ENCODE results near the gene PRPSAP2. TPM values are rescaled to one million over a fixed set of nuclear protein-coding genes. Genes with fewer than 3 reads are reported as not detected.

PRPSAP2 gene
- polyA plus RNA-seq, 4 donors: 30.2 to 43.2 (median 30.6) TPM

GRCh38 chr17:18958611-18959010 lies 100.7 kb downstream of the PRPSAP2 start:
- DNase-seq: no peak
- FAIRE-seq: no peak
- H3K36me3 ChIP-seq (ENCODE audit: control insufficient read depth in 3 of 3, insufficient read depth in 2 of 3, low read depth in 1 of 3, low read length in 3 of 3): no peaks in the 10 kb centered on the region
- H3K9me3 ChIP-seq (ENCODE audit: control insufficient read depth in 2 of 2, insufficient read depth in 1 of 2, low read depth in 1 of 2, low read length in 1 of 2): no peaks in the 10 kb centered on the region
- no peak overlapping the region for H3K27ac ChIP-seq (ENCODE audit: low read depth in 1 of 3, low read length in 2 of 3)
- WGBS, 3 donors: 90 to 94% (median 93%) methylated on average over 11 of the region's 11 CpGs
- H3K27me3 ChIP-seq (ENCODE audit: control insufficient read depth in 3 of 3, insufficient read depth in 3 of 3, low read length in 3 of 3): no peaks in the 10 kb centered on the region
- no peak overlapping the region for H3K4me3 ChIP-seq (ENCODE audit: low read depth in 1 of 3, low read length in 3 of 3)
- H3K4me1 ChIP-seq (ENCODE audit: control insufficient read depth in 3 of 3, insufficient read depth in 2 of 3, low read depth in 1 of 3, low read length in 2 of 3): peaks cover 0 to 27% (median 0%) of the 10 kb centered on the region in 3 donors

- H3K4me1 ChIP-seq (ENCODE audit: control insufficient read depth in 3 of 3, insufficient read depth in 2 of 3, low read depth in 1 of 3, low read length in 2 of 3): peaks cover 0 to 32% (median 0%) of the 10 kb centered on the region in 3 donors
- no peak overlapping the region for H3K27ac ChIP-seq (ENCODE audit: low read depth in 1 of 3, low read length in 2 of 3)
- H3K27me3 ChIP-seq (ENCODE audit: control insufficient read depth in 3 of 3, insufficient read depth in 3 of 3, low read length in 3 of 3): no peaks in the 10 kb centered on the region
- no peak overlapping the region for H3K4me3 ChIP-seq (ENCODE audit: low read depth in 1 of 3, low read length in 3 of 3)
- H3K9me3 ChIP-seq (ENCODE audit: control insufficient read depth in 2 of 2, insufficient read depth in 1 of 2, low read depth in 1 of 2, low read length in 1 of 2): no peaks in the 10 kb centered on the region
- WGBS, 3 donors: 87 to 90% (median 90%) methylated on average over 21 to 22 of the region's 22 CpGs
- DNase-seq: no peak
- FAIRE-seq: no peak
- no peaks in the 10 kb centered on the region for H3K36me3 ChIP-seq (ENCODE audit: control insufficient read depth in 3 of 3, insufficient read depth in 2 of 3, low read depth in 1 of 3, low read length in 3 of 3)
Observed at GRCh38 chr17:18959071-18959844, 101.3 kb downstream of the PRPSAP2 start.

- H3K4me3 ChIP-seq (ENCODE audit: low read depth in 1 of 3, low read length in 3 of 3): no peak overlapping the region
- no peaks in the 10 kb centered on the region for H3K36me3 ChIP-seq (ENCODE audit: control insufficient read depth in 3 of 3, insufficient read depth in 2 of 3, low read depth in 1 of 3, low read length in 3 of 3)
- H3K27me3 ChIP-seq (ENCODE audit: control insufficient read depth in 3 of 3, insufficient read depth in 3 of 3, low read length in 3 of 3): no peaks in the 10 kb centered on the region
- 94 to 95% (median 94%) methylated on average over 5 of the region's 5 CpGs for WGBS, 3 donors
- no peak overlapping the region for H3K27ac ChIP-seq (ENCODE audit: low read depth in 1 of 3, low read length in 2 of 3)
- H3K4me1 ChIP-seq (ENCODE audit: control insufficient read depth in 3 of 3, insufficient read depth in 2 of 3, low read depth in 1 of 3, low read length in 2 of 3): peaks cover 0 to 36% (median 0%) of the 10 kb centered on the region in 3 donors
- FAIRE-seq (no peak), DNase-seq (no peak)
- no peaks in the 10 kb centered on the region for H3K9me3 ChIP-seq (ENCODE audit: control insufficient read depth in 2 of 2, insufficient read depth in 1 of 2, low read depth in 1 of 2, low read length in 1 of 2)
Observed at GRCh38 chr17:18959845-18960240, 101.9 kb downstream of the PRPSAP2 start.

GRCh38 chr17:18960241-18960665 lies 102.3 kb downstream of the PRPSAP2 start:
- Histone ChIP-seq H3K4me1 (ENCODE audit: control insufficient read depth in 3 of 3, insufficient read depth in 2 of 3, low read depth in 1 of 3, low read length in 2 of 3) (peaks cover 0 to 36% (median 0%) of the 10 kb centered on the region in 3 donors), H3K27ac (ENCODE audit: low read depth in 1 of 3, low read length in 2 of 3) (no peak overlapping the region), H3K4me3 (ENCODE audit: low read depth in 1 of 3, low read length in 3 of 3) (no peak overlapping the region), H3K36me3 (ENCODE audit: control insufficient read depth in 3 of 3, insufficient read depth in 2 of 3, low read depth in 1 of 3, low read length in 3 of 3) (no peaks in the 10 kb centered on the region), H3K27me3 (ENCODE audit: control insufficient read depth in 3 of 3, insufficient read depth in 3 of 3, low read length in 3 of 3) (no peaks in the 10 kb centered on the region), H3K9me3 (ENCODE audit: control insufficient read depth in 2 of 2, insufficient read depth in 1 of 2, low read depth in 1 of 2, low read length in 1 of 2) (no peaks in the 10 kb centered on the region)
- FAIRE-seq (no peak), DNase-seq (no peak)
- 89 to 92% (median 90%) methylated on average over 15 of the region's 15 CpGs for WGBS, 3 donors

GRCh38 chr17:18960803-18961511 lies 103.0 kb downstream of the PRPSAP2 start:
- H3K9me3 ChIP-seq (ENCODE audit: control insufficient read depth in 2 of 2, insufficient read depth in 1 of 2, low read depth in 1 of 2, low read length in 1 of 2): no peaks in the 10 kb centered on the region
- peaks cover 0 to 5% (median 0%) of the 10 kb centered on the region in 3 donors for H3K36me3 ChIP-seq (ENCODE audit: control insufficient read depth in 3 of 3, insufficient read depth in 2 of 3, low read depth in 1 of 3, low read length in 3 of 3)
- no peak overlapping the region for H3K4me3 ChIP-seq (ENCODE audit: low read depth in 1 of 3, low read length in 3 of 3)
- no peak overlapping the region for H3K27ac ChIP-seq (ENCODE audit: low read depth in 1 of 3, low read length in 2 of 3)
- peak; percentile 69 to 81 for DNase-seq
- FAIRE-seq: no peak
- WGBS, 3 donors: 34 to 37% (median 34%) methylated on average over 17 of the region's 17 CpGs
- H3K27me3 ChIP-seq (ENCODE audit: control insufficient read depth in 3 of 3, insufficient read depth in 3 of 3, low read length in 3 of 3): no peaks in the 10 kb centered on the region
- H3K4me1 ChIP-seq (ENCODE audit: control insufficient read depth in 3 of 3, insufficient read depth in 2 of 3, low read depth in 1 of 3, low read length in 2 of 3): peaks cover 0 to 36% (median 0%) of the 10 kb centered on the region in 3 donors

- WGBS, 3 donors: 71 to 82% (median 74%) methylated on average over 16 of the region's 16 CpGs
- Histone ChIP-seq H3K4me3 (ENCODE audit: low read depth in 1 of 3, low read length in 3 of 3) (no peak overlapping the region), H3K27ac (ENCODE audit: low read depth in 1 of 3, low read length in 2 of 3) (peak overlapping the region in 1 of 3 donors; percentile 65), H3K36me3 (ENCODE audit: control insufficient read depth in 3 of 3, insufficient read depth in 2 of 3, low read depth in 1 of 3, low read length in 3 of 3) (peaks cover 0 to 7% (median 0%) of the 10 kb centered on the region in 3 donors), H3K27me3 (ENCODE audit: control insufficient read depth in 3 of 3, insufficient read depth in 3 of 3, low read length in 3 of 3) (no peaks in the 10 kb centered on the region), H3K4me1 (ENCODE audit: control insufficient read depth in 3 of 3, insufficient read depth in 2 of 3, low read depth in 1 of 3, low read length in 2 of 3) (peaks cover 0 to 36% (median 0%) of the 10 kb centered on the region in 3 donors), H3K9me3 (ENCODE audit: control insufficient read depth in 2 of 2, insufficient read depth in 1 of 2, low read depth in 1 of 2, low read length in 1 of 2) (no peaks in the 10 kb centered on the region)
- FAIRE-seq (no peak), DNase-seq (no peak)
Observed at GRCh38 chr17:18961634-18962493, 103.9 kb downstream of the PRPSAP2 start.

- no peaks in the 10 kb centered on the region for H3K9me3 ChIP-seq (ENCODE audit: control insufficient read depth in 2 of 2, insufficient read depth in 1 of 2, low read depth in 1 of 2, low read length in 1 of 2)
- peaks cover 0 to 12% (median 0%) of the 10 kb centered on the region in 3 donors for H3K36me3 ChIP-seq (ENCODE audit: control insufficient read depth in 3 of 3, insufficient read depth in 2 of 3, low read depth in 1 of 3, low read length in 3 of 3)
- H3K27me3 ChIP-seq (ENCODE audit: control insufficient read depth in 3 of 3, insufficient read depth in 3 of 3, low read length in 3 of 3): no peaks in the 10 kb centered on the region
- DNase-seq (peak in 1 of 2 donors; percentile 62), FAIRE-seq (no peak)
- peaks cover 0 to 40% (median 0%) of the 10 kb centered on the region in 3 donors for H3K4me1 ChIP-seq (ENCODE audit: control insufficient read depth in 3 of 3, insufficient read depth in 2 of 3, low read depth in 1 of 3, low read length in 2 of 3)
- 48 to 72% (median 50%) methylated on average over 6 of the region's 6 CpGs for WGBS, 3 donors
- no peak overlapping the region for H3K4me3 ChIP-seq (ENCODE audit: low read depth in 1 of 3, low read length in 3 of 3)
- H3K27ac ChIP-seq (ENCODE audit: low read depth in 1 of 3, low read length in 2 of 3): peak overlapping the region in 1 of 3 donors; percentile 65
Observed at GRCh38 chr17:18962494-18962815, 104.5 kb downstream of the PRPSAP2 start.

All from small intestine (tissue), 7 donors.